ENCODE data around the gene MACROD2.

GRCh38 chr20:15155848-15156401 is 1160.6 kb downstream of the MACROD2 start:
- no peak for TF ChIP-seq CTCF (IDR thresholded peaks at IDR 0.05)
- no peak for TF ChIP-seq POLR2A (IDR thresholded peaks at IDR 0.05)

Data from uterus (tissue), 2 donors.